Stimulated activated CD8-positive, alpha-beta memory T cell treated with anti-CD3 and anti-CD28 coated beads, Interleukin-7, amount 100 ng/mL, for 4 hours (primary cell): ENCODE results near the gene AADACL2.
"Not testable (repeated sequence)": the region's sequence is repeated elsewhere in the genome, so short reads cannot be mapped to it uniquely, and the experiment has no call there.

Source experiments
- DNase-seq, 2 donors: peaks; one replicate each; pipeline ENCODE4 v3.0.0-alpha.2; 2020; ENCODE audit warnings: low read depth in 2 of 2

Gene AADACL2

GRCh38 chr3:151765685-151766084, 32.0 kb downstream of the AADACL2 start:
- DNase-seq: no peak

DNA sequence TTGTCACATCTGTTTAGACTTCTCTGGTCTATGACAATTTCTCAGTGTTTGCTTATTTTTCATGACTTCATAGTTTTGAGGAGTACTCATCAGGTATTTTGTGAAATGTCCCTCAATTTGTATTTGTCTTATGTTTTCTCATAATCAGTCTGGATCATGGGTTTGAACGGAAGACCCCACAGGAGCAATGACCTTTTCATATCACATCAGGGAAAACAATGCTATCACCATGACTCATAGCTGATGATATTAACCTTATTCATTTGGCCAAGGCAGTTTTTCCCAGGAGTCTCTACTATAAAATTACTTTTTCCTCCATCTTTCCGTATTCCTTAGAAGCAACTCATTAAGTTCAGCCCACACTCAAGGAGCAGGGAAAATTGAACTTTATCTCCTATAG, 32.7 kb downstream of the AADACL2 start:
- no peak for DNase-seq

- no peak for DNase-seq
Observed at GRCh38 chr3:151768393-151768930, 34.7 kb downstream of the AADACL2 start.

GRCh38 chr3:151769175-151769574, 35.4 kb downstream of the AADACL2 start:
- no peak for DNase-seq

- DNase-seq: no peak
Observed at GRCh38 chr3:151770956-151771355, 37.2 kb downstream of the AADACL2 start.

DNA sequence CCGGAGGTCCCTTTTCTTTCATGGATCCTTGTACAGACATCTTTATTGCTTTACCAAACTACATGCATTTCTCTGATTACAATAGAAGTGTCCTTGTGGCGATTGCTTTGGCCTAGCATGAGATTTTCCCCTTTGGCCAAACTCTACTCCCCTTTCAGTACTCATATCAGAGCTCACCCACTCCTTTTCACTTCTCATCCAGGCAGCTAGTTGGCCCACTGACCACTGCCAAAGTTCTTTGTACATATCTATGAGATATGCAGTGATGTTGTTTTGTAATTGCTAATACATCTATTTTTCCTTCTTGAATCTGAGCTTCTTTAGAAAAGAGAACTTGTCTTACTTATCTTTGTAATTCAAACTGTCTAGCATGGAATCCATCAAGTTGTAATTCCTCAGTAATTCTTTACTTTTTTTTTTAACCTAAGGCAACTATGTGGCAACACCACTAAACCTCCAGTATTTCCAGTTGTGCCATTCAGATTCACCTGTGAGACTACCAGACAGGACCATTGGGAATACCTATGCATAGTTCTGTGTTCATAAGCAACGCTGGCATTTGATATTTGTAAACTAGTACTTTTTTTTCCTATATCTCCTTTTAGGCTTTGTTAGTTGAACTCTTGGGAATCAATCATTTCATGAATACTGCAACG, 39.2 kb downstream of the AADACL2 start:
- no peak for DNase-seq

- no peak for DNase-seq
Observed at GRCh38 chr3:151774235-151774634, 40.5 kb downstream of the AADACL2 start.

DNA sequence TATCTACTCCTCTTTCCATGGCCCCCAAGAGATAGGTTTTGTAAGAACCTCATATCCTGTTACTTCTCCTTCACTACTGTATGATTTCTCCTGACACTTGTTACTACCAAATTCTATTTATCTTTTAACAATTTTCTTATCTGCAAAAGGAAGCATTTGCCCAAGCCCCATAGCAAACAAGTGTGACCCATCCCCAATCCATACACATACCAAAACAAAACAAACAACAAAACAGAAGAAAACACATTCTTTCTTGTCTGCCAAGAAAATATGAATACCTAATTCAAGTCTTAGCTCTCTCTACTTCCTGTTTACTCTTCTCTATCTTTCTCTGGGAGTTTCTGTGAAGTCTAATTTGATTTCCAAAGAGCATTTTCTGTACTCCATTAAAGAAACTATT, 41.2 kb downstream of the AADACL2 start:
- DNase-seq: no peak

DNA sequence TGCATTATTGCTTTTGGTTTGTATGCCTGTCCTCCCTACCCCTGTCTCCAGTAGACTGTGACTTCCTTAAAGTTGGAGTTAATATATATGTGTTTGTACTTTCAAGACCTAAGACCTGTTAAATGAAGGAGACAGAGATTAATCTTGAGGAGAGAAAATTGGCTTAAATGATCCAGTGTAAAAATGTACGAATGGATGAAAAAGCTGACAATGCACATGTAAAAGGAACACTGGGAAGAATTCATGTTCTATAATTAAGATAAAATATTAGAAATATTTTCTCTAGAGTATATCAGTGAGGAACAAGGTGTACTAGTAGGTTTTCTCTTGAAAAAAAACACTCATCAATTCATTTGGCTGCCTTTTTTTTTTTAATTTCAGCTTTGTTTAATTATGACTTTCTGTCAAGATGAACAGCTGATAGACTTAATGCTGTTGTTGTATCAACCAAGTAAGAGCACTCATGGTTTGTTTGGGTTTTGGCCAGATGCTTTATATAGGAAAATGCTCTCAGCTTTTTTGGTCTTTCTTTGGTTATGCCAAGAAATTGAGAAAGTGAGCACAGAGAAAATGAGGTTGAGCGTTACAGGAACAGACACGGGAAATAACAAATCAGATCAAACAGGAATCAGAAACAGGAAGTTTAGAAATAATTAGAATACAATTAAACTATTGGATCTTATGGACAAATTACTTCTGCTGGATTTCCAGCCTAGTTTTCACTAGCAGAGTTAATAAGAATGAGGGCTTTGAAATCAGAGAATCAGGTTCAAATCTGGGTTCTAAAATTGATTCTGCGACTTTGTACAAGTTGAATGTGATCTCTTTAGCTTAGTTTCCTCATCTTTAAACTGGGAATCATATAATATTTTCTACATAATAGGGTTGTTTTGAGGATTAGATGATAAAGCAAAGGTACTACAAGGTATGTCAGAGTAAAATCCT, 41.9 kb downstream of the AADACL2 start:
- no peak for DNase-seq

- no peak for DNase-seq
Observed at GRCh38 chr3:151776259-151776740, 42.6 kb downstream of the AADACL2 start.

DNA sequence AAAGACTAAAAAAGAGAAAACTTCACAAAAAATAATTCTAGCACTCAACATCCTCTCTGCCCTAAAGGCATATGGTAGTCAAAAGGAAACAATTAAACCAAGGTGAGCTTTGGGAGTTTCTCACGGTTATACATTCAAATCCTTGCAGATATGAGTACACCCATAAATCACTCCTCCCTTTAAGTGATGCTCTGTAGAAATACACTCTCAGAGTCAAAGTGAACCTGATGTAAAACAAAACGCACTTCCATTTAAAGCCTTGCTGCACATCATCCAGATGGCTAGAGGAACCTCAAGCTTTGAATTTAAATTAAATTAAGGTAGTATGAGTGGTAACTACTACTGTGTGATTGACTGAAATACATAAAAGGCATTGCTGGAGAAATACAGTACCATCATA, 44.2 kb downstream of the AADACL2 start:
- no peak for DNase-seq

DNA sequence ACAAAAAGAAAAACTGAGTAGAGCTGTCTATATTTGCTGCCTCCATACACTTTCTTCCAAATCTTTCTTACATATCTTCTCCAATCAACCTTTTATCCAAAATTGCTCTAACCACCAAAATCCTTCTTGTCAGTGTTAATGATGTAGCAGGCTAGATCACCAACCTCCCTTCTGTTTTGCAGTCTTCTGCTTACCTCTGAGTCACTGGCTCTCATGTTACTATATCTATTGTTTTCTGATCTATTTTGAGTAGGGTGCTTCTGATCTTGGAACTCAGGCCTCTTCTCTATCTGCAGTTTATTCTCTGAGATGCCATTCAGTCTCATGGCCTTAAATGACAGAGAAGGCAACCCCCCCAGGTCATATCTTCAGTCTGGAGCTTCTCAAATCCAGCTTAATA, 53.9 kb downstream of the AADACL2 start:
- no peak for DNase-seq

- DNase-seq: no peak
Observed at GRCh38 chr3:151788401-151788800, 54.7 kb downstream of the AADACL2 start.

DNA sequence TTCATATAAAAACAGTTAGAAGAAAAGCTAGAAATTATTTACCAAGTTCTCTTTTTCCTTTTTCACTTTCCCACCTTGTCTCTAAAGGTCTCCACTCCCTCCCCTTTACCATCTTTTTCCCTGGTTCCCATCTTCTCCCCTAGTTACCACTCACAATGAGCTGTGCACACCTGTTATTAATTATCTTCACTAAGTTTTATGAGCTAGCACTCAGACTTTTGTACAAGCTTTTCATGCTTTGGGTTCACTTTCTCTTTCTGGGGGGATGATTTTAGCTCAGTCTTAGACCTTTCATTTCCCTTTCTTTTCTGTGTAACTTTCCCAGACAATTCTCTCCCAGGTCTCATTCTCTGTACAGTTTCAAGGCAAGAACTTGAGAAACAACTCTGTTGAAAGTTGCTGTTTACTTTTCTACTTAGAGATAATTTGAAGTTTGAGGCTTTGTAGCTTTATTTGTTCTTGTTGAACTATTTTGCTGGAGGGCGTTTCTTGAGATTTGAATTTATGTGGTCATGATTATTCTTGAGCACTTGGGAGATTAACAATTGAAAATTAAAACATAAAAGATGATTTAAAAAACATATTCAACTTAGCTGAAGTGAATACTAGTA, 56.2 kb downstream of the AADACL2 start:
- DNase-seq: no peak

- not testable (repeated sequence) for DNase-seq
Observed at GRCh38 chr3:151790763-151791162, 57.0 kb downstream of the AADACL2 start.

- no peak for DNase-seq
Observed at GRCh38 chr3:151792411-151792810, 58.7 kb downstream of the AADACL2 start.

DNA sequence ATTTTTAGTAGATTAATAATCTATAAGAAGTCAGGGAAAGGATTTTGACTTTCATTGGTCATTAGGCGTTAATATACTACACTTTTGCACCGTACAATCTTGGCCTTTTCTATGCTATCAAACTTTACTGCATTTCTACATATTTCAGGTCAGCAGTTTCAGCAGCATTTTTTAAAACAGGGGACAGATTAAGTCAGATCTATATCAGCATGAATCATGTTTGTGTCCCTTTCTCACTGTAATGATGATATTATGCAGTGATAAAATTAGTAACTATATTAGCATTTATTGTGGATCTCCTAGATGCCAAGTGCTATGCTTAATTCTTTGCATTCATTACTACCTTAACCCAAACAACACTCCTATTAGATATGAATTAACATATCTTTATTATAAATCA, 59.9 kb downstream of the AADACL2 start:
- no peak for DNase-seq

DNA sequence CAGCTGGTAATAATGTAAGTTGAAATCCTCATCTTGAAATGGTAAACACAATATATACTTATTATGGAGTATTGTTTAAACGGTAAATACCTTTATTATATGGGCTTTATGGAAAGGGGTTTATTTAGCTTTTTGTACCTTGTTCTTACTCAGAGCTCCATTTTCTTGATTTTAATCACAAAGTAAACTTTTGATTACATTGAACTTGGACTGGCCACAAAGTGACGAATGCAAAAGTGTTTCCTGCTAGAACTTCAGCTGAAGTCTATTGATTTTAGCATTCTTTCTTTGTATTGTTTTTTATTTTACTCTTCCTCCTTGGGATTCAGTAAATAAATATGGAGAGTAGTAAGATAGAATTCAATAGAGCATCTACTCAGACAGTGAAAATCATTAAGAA, 60.4 kb downstream of the AADACL2 start:
- no peak for DNase-seq

GRCh38 chr3:151795276-151795675, 61.5 kb downstream of the AADACL2 start:
- no peak for DNase-seq

DNA sequence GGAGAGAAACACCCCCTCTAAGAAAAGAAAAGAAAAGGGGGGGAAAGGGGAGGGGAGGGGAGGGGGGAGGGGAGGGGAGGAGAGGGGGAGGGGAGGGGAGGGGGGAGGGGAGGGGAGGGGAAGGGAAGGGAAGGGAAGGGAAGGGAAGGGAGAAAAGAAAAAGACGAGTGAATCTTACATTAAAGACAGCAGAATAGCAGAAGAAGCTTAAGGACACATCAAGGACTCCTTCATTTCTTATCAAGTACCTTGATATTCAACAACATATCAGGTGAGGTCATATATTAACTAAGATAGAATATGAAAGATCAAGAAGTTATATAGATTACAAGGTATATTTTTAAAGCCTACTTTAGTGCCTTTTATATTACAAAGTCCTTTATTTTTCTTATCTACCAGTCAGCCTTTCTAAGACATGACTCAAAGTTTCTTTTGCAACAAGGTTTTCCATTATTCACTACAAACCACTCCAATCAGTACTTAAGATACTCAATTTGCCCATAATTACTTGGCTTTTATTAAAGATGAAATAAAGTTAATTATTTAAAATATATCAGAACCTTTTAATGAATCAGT, 62.5 kb downstream of the AADACL2 start:
- no peak for DNase-seq

DNA sequence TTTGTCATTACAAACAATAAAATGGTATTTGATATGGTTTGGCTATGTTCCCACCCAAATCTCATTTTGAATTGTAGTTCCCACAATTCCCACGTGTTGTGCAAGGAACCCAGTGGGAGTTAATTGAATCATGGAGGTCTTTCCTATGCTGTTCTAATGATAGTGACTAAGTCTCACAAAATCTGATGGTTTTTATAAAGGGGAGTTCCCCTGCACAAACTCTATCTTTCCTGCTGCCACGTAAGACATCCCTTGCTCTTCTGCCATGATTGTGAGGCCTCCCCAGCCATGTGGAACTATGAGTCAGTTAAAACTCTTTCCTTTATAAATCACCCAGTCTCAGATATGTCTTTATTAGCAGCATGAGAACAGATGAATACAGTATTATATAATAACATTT, 64.7 kb downstream of the AADACL2 start:
- no peak for DNase-seq

- DNase-seq: no peak
Observed at GRCh38 chr3:151800431-151800830, 66.7 kb downstream of the AADACL2 start.
